HepG2 (cell line): Measurements from ENCODE around the gene LRRC8D. TPM values are rescaled to one million over a fixed set of nuclear protein-coding genes. Genes with fewer than 3 reads are reported as not detected.

ENCODE experiments used
- ARNTL ChIP-seq: sonication (generic); formaldehyde crosslinking; IDR thresholded peaks from 2 replicates; pipeline ENCODE4 v1.4.0; 2020; ENCODE audit warnings: mild to moderate bottlenecking, missing genetic modification reagents
- CBFB ChIP-seq: sonication (generic); formaldehyde crosslinking; IDR thresholded peaks from 2 replicates; pipeline ENCODE4 v1.4.0; 2020; ENCODE audit warnings: missing genetic modification reagents
- ETV6 ChIP-seq: sonication (generic); formaldehyde crosslinking; conservative IDR thresholded peaks from 2 replicates; pipeline ENCODE4 v1.4.0; 2020; ENCODE audit warnings: missing genetic modification reagents
- JARID2 ChIP-seq: sonication (generic); formaldehyde crosslinking; IDR thresholded peaks from 2 replicates; pipeline ENCODE4 v1.8.1; 2023; ENCODE audit warnings: missing genetic modification reagents, inconsistent platforms; ENCODE audit not compliant: insufficient replicate concordance
- LCORL ChIP-seq, 2 experiments: fragments of 450-650 bp in 1 of 2; sonication (generic) in 1 of 2; formaldehyde crosslinking in 1 of 2; IDR thresholded peaks; 2 replicates each; pipeline versions ENCODE4 v1.5.0 to v1.6.1; 2017 to 2020; ENCODE audit warnings: antibody characterized with exemption in 1 of 2, missing genetic modification reagents in 1 of 2
- NR2F2 ChIP-seq: IDR thresholded peaks from 2 replicates; pipeline ENCODE4 v1.6.1; 2012; ENCODE audit warnings: low read depth, inconsistent platforms, borderline replicate concordance
- RFX5 ChIP-seq: IDR thresholded peaks from 2 replicates; pipeline ENCODE4 v1.6.1; 2011; ENCODE audit warnings: low read depth, low read length, improper control_type of control experiment
- SETDB1 ChIP-seq: sonication (generic); formaldehyde crosslinking; IDR thresholded peaks from 2 replicates; pipeline ENCODE4 v1.5.1; 2020; ENCODE audit warnings: missing genetic modification reagents, mild to moderate bottlenecking, borderline replicate concordance
- SRSF1 ChIP-seq: fragments of 200-400 bp; formaldehyde crosslinking; optimal IDR thresholded peaks from 2 replicates; pipeline ENCODE3; 2017; ENCODE audit warnings: mild to moderate bottlenecking, low read depth, low read length, moderate library complexity
- U2AF1 ChIP-seq: fragments of 200-400 bp; formaldehyde crosslinking; optimal IDR thresholded peaks from 2 replicates; pipeline ENCODE3; 2017; ENCODE audit warnings: mild to moderate bottlenecking, low read depth, low read length
- ZFP36L2 ChIP-seq: sonication (generic); formaldehyde crosslinking; IDR thresholded peaks from 2 replicates; pipeline ENCODE4 v1.4.0; 2020; ENCODE audit warnings: missing genetic modification reagents
- ZNF431 ChIP-seq: sonication (generic); formaldehyde crosslinking; IDR thresholded peaks from 2 replicates; pipeline ENCODE4 v1.9.0; 2022; ENCODE audit warnings: missing genetic modification reagents, low read depth, mild to moderate bottlenecking, borderline replicate concordance
- ZNF530 ChIP-seq: sonication (generic); formaldehyde crosslinking; IDR thresholded peaks from 2 replicates; pipeline ENCODE4 v1.5.0; 2020; ENCODE audit warnings: low read depth, mild to moderate bottlenecking, missing genetic modification reagents
- ZNF790 ChIP-seq: sonication (generic); formaldehyde crosslinking; IDR thresholded peaks from 2 replicates; pipeline ENCODE4 v1.8.0; 2022; ENCODE audit warnings: missing genetic modification reagents, mild to moderate bottlenecking, borderline replicate concordance
- polyA plus RNA-seq, 8 experiments: library from polyadenylated mRNA; depleted of rRNA in 3 of 8; stranded (reverse) in 7 of 8; unstranded in 1 of 8; fragments of >200 nt; fragmentation: Illumina TruSeq in 4 of 8; extraction: Trizol in 4 of 8; gene quantifications; 2 replicates each; pipeline versions ENCODE4 v1.2.1 to v1.2.3, GENCODE V29; 2011 to 2016; ENCODE audit warnings: low read depth in 4 of 8, missing spikeins in 1 of 8, mixed read lengths in 1 of 8; ENCODE audit not compliant: insufficient read depth in 1 of 8
- total RNA-seq, 5 experiments: library from RNA; depleted of rRNA; stranded (reverse); fragments of >200 nt; fragmentation: Illumina TruSeq; extraction: Trizol; gene quantifications; 2 replicates each; pipeline ENCODE4 v1.2.3, GENCODE V29; 2016; ENCODE audit warnings: low read depth in 1 of 5
- TF ChIP-seq, protein P1 (sequence below): sonication (generic); formaldehyde crosslinking; IDR thresholded peaks from 2 replicates; pipeline ENCODE4 v1.9.0; 2022; ENCODE audit warnings: low read depth, missing genetic modification reagents
- TF ChIP-seq, protein P2 (sequence below): sonication (generic); formaldehyde crosslinking; conservative IDR thresholded peaks from 2 replicates; pipeline ENCODE4 v1.8.0; 2022; ENCODE audit warnings: low read depth, missing genetic modification reagents
- TF ChIP-seq, protein P3 (sequence below): sonication (generic); formaldehyde crosslinking; IDR thresholded peaks from 2 replicates; pipeline ENCODE4 v1.8.0; 2022; ENCODE audit warnings: mild to moderate bottlenecking, missing genetic modification reagents; ENCODE audit not compliant: insufficient replicate concordance
- TF ChIP-seq, protein P4 (sequence below): sonication (generic); formaldehyde crosslinking; IDR thresholded peaks from 2 replicates; pipeline ENCODE4 v1.5.0; 2020; ENCODE audit warnings: missing genetic modification reagents
- TF ChIP-seq, protein P5 (sequence below): sonication (generic); formaldehyde crosslinking; IDR thresholded peaks from 2 replicates; pipeline ENCODE4 v1.4.0; 2020; ENCODE audit warnings: missing genetic modification reagents, borderline replicate concordance

Gene LRRC8D
- total and polyA plus RNA-seq, 2 of the 13 experiments (the other 11 are each of a cell fraction or from before 2014, with no cell fraction given), result 29.9 to 45.5 TPM

DNA sequence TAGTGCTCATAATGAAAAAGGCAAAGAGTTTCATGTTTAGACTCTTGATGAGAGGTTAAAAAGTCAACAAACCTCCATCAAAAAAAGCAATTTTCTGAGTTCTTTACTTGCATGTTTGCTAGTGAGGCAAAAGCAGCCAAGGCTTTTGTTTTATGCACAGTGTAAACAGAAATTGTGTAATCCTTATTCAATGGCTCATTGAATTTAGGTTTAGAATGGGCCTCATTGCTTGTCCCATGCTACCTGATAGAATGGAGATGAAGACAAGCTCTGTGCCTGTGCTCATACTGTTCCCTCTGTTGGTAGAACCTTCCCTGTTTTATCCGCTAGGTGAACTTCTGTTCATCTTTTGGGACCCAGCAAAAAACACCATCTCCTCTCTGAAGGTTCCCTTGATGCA is 10.0 kb upstream of the LRRC8D start (continued):
- TF ChIP-seq, protein P1, sequence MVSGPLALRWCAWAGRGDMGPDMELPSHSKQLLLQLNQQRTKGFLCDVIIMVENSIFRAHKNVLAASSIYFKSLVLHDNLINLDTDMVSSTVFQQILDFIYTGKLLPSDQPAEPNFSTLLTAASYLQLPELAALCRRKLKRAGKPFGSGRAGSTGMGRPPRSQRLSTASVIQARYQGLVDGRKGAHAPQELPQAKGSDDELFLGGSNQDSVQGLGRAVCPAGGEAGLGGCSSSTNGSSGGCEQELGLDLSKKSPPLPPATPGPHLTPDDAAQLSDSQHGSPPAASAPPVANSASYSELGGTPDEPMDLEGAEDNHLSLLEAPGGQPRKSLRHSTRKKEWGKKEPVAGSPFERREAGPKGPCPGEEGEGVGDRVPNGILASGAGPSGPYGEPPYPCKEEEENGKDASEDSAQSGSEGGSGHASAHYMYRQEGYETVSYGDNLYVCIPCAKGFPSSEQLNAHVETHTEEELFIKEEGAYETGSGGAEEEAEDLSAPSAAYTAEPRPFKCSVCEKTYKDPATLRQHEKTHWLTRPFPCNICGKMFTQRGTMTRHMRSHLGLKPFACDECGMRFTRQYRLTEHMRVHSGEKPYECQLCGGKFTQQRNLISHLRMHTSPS (CRISPR knock-in tag), result no peak
- TF ChIP-seq LCORL (IDR thresholded peaks at IDR 0.05) (no peak), LCORL (CRISPR knock-in tag; IDR thresholded peaks at IDR 0.05) (peak; percentile 74; the same call in 1 of the 2 replicates), SETDB1 (CRISPR knock-in tag) (no peak), ZFP36L2 (no peak), CBFB (CRISPR knock-in tag) (no peak), JARID2 (CRISPR knock-in tag) (no peak), ZNF530 (CRISPR knock-in tag) (no peak), ZNF431 (no peak), ZNF790 (no peak), NR2F2 (peak; percentile 48; the same call in 1 of the 2 replicates), ARNTL (CRISPR knock-in tag) (no peak), ETV6 (CRISPR knock-in tag) (no peak), RFX5 (no peak), SRSF1 (no peak), U2AF1 (no peak)
- TF ChIP-seq, protein P2, sequence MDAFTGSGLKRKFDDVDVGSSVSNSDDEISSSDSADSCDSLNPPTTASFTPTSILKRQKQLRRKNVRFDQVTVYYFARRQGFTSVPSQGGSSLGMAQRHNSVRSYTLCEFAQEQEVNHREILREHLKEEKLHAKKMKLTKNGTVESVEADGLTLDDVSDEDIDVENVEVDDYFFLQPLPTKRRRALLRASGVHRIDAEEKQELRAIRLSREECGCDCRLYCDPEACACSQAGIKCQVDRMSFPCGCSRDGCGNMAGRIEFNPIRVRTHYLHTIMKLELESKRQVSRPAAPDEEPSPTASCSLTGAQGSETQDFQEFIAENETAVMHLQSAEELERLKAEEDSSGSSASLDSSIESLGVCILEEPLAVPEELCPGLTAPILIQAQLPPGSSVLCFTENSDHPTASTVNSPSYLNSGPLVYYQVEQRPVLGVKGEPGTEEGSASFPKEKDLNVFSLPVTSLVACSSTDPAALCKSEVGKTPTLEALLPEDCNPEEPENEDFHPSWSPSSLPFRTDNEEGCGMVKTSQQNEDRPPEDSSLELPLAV (CRISPR knock-in tag), result no peak
- TF ChIP-seq, protein P3, sequence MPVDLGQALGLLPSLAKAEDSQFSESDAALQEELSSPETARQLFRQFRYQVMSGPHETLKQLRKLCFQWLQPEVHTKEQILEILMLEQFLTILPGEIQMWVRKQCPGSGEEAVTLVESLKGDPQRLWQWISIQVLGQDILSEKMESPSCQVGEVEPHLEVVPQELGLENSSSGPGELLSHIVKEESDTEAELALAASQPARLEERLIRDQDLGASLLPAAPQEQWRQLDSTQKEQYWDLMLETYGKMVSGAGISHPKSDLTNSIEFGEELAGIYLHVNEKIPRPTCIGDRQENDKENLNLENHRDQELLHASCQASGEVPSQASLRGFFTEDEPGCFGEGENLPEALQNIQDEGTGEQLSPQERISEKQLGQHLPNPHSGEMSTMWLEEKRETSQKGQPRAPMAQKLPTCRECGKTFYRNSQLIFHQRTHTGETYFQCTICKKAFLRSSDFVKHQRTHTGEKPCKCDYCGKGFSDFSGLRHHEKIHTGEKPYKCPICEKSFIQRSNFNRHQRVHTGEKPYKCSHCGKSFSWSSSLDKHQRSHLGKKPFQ (CRISPR knock-in tag), result no peak
- TF ChIP-seq, protein P4, sequence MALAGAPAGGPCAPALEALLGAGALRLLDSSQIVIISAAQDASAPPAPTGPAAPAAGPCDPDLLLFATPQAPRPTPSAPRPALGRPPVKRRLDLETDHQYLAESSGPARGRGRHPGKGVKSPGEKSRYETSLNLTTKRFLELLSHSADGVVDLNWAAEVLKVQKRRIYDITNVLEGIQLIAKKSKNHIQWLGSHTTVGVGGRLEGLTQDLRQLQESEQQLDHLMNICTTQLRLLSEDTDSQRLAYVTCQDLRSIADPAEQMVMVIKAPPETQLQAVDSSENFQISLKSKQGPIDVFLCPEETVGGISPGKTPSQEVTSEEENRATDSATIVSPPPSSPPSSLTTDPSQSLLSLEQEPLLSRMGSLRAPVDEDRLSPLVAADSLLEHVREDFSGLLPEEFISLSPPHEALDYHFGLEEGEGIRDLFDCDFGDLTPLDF (CRISPR knock-in tag), result no peak
- TF ChIP-seq, protein P5, sequence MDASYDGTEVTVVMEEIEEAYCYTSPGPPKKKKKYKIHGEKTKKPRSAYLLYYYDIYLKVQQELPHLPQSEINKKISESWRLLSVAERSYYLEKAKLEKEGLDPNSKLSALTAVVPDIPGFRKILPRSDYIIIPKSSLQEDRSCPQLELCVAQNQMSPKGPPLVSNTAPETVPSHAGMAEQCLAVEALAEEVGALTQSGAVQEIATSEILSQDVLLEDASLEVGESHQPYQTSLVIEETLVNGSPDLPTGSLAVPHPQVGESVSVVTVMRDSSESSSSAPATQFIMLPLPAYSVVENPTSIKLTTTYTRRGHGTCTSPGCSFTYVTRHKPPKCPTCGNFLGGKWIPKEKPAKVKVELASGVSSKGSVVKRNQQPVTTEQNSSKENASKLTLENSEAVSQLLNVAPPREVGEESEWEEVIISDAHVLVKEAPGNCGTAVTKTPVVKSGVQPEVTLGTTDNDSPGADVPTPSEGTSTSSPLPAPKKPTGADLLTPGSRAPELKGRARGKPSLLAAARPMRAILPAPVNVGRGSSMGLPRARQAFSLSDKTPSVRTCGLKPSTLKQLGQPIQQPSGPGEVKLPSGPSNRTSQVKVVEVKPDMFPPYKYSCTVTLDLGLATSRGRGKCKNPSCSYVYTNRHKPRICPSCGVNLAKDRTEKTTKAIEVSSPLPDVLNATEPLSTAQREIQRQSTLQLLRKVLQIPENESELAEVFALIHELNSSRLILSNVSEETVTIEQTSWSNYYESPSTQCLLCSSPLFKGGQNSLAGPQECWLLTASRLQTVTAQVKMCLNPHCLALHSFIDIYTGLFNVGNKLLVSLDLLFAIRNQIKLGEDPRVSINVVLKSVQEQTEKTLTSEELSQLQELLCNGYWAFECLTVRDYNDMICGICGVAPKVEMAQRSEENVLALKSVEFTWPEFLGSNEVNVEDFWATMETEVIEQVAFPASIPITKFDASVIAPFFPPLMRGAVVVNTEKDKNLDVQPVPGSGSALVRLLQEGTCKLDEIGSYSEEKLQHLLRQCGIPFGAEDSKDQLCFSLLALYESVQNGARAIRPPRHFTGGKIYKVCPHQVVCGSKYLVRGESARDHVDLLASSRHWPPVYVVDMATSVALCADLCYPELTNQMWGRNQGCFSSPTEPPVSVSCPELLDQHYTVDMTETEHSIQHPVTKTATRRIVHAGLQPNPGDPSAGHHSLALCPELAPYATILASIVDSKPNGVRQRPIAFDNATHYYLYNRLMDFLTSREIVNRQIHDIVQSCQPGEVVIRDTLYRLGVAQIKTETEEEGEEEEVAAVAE (CRISPR knock-in tag), result no peak
